HG03575 (cell line): ENCODE data around the gene PIP5KL1.

Experiments used
- ATAC-seq: cut with Tn5 transposase; IDR thresholded peaks from one replicate; pipeline ENCODE4 v1.9.1; 2021; ENCODE audit not compliant: unreplicated experiment, insufficient number of reproducible peaks, low FRiP score; ENCODE audit errors: extremely low read depth

Gene PIP5KL1

DNA sequence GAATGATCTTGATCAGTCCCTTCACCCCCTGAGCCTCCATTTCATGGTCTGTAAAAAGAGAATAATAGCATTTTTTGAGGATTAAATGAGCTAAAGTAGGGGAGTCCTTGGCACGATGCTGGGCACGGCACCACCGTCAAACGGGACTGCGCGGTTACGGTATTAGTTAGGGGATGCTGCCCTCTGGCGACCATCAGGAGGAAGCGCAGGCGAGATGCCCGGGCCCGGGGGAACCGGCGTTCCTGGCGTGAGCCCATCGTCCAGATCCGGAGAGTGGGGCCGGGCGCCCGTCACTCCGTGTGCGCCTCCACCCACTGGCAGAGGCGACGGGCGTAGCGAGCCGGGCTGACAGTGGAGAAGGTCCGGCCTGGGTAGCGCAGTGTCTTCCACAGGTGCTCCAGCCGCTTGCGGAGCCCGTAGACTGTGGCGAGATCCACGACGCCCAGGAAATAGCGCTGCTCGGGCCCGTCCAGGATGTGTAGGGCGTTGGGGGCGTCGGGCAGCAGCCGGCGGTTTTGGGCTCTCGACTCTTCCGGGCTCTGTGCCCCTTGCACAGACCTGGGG lies 8.9 kb downstream of the PIP5KL1 start:
- no peak for ATAC-seq

DNA sequence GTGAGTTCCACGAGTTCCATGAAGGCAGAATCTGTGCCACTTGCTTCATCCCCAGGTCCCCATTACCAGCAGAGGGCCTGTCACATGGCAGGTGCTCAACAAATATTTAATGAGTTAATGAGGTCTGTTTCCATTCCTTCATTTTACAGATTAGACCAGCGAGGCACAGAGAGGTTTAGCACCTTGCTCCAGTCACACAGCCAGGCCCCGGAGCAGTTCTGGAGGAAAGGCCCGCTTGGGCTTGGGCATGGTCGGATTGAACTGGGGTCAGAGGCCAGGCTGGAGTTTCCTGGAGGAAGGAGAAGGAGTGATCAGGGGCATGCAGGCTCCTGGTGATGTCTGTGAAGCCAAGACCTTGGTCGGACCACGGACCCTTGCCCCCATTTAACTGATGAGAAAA lies 9.8 kb downstream of the PIP5KL1 start:
- ATAC-seq, result no peak

DNA sequence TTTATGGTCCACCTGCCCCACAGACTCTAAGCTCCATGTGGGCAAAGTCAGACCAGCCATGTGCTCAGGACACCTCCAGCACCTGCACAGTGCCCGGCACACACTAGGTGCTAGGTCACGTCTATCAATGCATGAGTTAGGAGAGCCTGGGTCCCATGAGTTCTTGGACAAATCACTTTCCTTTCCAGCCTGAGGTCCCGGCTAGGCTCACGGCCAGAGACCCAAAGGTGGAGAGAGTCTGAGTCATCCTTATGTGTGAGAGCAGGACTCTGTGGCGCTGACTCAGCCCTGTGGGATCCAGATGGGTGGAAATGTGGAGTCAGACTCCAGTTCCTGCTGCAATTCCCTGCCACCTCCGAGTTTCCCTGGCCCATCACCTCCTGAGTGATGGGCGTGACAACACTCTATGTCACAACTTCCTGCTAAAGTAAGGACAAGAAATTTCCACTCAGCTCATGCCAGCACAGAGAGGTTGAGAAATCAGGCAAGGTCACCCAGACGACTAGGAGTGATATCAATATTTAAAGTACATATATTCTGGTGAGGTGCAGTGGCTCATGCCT lies 11.2 kb downstream of the PIP5KL1 start:
- ATAC-seq, result no peak

DNA sequence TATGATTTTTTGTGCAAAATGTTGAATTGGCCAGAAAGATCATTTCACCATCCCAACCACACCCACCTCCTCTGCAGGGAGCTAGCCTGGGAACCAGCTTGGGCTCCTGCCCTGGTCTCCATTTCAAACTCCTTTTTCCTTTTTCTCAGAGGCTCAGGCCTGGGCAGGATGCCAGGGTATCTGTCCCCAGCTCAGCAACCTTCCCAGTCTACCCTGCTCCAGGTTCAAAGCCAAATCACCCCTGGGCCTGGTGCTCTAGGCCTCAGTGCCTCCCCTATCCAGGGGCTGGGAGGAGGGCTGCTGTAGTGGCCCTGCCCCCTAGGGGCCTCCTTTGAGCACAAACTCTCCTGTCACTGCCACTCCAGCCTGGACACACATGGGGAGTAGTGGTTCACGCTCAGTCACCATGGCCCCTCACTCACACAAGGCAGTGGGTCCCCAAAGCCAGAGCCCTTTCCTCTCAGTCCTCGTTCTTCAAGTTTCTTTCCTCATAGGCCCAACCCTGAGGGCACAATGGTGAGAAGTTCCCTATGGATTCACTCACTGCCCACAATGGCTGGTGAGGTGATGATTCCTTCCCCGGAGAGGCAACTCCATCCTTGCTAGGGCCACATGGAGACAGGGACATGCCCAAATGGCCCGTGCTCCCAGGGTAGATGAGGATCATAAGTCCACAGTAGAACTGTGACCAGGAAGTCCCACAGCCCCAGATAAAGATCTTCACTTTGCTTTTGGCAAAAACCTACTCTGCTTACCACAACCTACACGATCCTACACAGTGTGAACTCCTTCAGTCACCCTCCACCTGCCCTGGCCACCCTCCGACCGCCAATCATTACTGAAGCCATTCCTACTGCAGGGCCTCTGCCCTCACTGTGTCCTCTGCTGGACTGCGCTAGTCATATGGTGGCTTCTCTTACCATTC lies 12.1 kb downstream of the PIP5KL1 start:
- ATAC-seq, result no peak

DNA sequence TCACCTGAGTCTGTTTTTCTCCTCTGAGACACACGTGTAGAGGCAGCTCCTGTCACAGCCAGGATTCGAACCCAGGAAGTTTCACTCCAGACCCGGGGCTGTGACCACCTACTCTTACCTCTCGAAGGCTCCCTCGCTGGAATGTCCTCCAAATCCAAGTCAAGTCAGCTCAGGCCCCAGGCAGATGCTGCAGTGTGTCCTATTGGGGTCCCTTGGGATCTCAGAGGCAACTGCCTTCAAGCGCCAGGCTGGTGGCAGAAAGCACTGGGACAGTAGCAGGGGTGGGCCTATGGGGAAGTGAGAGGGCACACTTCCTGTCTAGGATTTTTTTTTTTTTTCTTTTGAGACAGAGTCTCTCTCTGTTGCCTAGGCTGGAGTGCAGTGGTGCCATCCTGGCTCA lies 13.0 kb downstream of the PIP5KL1 start:
- no peak for ATAC-seq

DNA sequence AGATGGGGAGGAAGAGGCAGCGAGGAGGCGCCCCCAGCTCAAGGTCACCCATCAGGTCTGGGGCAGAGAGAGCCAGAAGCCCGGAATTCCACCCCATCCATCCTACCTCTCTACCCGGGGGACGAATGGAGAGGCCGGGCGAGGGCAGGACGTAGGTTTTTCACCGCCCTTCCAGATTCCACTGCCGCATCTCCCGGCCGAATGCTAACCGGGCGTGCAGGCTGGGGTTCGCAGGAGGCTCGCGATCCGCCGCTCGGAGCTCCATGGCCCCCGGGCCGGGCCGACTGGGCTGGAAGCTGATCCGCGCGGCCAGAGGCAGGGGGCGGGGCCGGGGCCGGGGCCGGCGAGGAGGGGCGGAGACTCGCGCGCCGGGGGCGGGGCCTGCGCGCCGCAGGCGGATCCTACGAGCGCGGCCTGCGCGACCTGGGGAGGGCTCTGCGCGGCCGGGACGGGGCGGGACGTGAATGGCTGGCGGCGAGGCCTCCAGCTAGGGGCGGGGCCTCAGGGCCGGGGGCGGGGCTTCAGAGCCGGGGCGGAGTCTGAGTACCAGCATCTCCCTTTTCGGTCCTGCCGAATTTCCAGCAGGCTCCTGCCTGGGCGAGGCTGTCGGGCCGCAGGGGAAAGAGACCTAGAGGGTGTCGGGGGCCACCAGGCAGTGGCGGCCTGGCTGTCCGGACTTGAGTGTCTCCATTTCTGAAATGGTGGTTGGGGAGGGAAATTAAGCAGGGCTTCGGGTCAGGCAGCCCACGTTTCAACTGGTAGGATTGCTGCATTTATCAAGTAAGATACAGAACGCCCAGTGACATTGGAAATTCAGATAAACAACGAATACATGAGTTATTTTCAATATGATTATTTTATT lies 13.6 kb downstream of the PIP5KL1 start, which contains the start of gene ST6GALNAC4:
TSS of gene ST6GALNAC4 (minus strand) at position 322 of the 862 bp plus-strand sequence. CDS start 622 bp downstream, outside the sequence.
- no peak for ATAC-seq

DNA sequence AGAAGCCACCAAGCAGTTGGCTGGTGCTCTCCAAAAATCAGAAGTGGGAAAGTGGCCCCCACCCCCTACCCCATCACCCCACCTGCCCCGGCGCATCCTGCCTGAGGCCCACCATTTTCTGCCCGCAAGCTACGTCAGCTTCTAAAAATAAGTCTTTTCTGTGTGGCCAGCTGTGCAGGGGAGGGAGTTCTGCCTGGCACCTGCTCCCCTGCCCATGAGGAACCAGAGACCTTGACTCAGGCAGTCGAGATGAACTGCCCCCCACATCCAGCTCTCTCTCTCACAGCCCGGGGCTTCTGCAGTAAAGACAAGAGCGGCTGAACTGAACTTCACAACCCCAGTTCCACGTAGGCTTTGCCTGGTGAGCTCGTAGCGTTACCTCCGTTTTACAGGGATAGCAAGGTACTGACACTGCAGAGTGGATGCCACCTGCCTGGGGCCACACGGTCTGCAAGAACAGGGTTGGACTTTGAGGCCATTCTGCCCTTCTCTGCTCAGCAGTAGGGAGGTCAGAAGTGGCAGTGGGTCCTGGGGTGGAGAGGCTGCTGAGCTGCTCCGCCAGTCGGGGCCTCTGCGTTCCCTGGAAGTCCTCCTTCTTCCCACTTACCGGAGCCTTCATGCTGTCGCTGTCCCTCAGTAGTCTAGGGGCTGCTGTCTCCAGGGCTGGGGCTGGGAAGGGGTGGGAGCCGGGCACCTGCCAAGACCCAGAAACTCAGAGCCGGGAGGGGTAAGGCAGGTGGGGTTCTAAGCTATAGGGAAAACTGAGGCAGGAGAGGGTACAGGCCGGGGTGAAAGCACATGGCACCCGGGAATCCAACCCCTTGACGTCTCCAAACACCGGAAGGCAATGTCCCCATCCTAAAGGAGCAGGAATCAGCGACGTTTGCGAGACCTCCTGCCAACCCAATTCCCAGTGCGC lies 14.5 kb downstream of the PIP5KL1 start:
- no peak for ATAC-seq

DNA sequence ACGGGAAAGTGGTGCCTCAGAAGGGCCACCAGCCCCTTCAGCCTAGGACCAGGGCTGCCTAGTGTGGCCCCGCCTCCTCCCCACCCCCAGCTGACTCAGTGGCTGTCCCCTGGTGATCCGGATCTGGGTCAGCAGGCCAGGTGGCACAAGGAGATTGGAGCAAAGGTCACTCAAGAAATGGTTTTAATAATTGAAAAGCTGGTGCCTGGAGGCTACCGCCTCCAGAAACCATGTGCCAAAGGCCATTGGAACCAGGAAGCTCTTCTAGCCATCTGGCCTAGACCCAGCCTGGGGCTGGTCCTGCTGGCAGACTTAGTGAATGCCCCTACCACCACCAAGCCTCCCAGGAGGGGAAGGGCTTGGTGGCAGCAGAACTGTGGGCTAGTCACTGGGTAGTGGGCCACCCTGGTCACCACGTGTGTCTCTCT lies 15.2 kb downstream of the PIP5KL1 start:
- no peak for ATAC-seq

DNA sequence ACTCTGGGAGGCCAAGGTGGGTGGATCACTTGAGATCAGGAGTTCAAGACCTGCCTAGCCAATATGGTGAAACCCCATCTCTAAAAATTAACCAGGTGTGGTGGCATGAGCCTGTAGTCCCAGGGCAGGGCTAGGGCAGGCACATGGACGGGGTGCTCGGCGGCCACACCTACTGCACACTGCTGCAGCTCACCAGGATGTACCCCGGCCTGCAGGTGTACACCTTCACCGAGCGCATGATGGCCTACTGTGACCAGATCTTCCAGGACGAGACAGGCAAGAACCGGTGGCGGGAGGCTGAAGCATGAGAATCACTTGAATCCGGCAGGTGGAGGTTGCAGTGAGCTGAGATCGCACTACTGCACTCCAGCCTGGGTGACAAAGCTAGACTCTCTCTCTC lies 16.9 kb downstream of the PIP5KL1 start:
- ATAC-seq, result no peak

DNA sequence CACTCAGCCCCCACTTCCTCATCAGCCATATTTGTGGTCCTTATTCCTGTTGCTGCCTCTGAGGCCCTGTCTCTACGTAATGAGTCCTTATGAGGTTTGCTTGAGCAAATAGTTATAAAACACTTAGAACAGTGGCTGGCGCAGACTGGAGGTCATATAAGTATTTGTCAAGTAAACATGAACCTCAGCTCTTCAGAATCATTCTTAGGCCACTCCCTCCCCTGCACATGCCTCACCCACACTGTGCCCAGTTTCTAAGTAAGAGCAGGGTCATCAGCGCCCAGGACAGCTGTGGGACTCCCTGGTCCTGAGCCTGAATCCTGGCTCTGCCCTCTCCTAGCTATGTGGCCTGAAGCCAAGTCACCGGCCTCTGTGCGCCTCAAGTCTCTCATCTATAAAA lies 17.7 kb downstream of the PIP5KL1 start:
- ATAC-seq, result no peak

DNA sequence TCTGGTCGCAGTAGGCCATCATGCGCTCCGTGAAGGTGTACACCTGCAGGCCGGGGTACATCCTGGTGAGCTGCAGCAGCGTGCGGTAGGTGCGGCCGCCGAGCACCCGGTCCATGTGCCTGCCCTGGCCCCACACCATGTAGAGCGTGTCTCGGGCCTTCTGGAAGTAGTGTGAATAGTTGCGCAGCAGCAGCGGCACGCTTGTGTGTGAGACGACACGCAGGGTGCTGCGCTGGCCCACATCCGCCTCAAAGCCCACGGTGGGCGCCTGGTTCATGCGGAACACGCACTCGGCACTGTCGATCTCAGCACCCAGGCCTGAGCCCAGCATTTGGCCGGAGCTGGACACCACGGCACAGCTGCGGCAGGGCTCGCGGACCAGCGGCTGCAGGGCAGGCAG lies 18.3 kb downstream of the PIP5KL1 start:
- no peak for ATAC-seq

DNA sequence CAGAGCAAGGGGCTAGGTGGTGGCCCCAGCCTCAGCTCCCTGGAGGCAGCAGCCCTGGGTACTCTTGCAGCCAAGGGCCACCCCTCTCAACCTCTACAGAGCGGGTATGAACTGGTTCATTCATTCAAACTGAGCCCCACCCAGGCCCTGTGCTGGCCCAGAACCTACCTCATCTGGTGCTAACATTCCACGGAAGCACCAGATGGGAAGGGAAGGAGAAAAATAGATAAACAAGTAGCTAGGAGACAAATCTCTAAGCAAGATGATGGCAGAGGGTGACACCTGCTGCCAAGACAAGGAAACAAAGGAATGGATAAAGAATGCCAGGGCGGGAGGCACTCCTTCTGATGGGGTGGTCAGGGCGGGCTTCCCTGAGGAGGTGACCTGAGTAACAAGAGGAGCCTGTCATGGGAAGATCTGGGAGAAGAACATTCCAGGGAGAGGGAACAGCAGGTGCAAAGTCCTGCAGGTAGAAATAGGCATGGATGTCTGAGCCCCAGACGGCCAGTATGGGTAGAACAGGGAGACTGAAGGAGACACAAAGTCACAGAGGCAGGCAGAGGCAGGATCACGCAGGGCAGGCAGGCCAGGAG lies 19.9 kb downstream of the PIP5KL1 start:
- ATAC-seq, result no peak

DNA sequence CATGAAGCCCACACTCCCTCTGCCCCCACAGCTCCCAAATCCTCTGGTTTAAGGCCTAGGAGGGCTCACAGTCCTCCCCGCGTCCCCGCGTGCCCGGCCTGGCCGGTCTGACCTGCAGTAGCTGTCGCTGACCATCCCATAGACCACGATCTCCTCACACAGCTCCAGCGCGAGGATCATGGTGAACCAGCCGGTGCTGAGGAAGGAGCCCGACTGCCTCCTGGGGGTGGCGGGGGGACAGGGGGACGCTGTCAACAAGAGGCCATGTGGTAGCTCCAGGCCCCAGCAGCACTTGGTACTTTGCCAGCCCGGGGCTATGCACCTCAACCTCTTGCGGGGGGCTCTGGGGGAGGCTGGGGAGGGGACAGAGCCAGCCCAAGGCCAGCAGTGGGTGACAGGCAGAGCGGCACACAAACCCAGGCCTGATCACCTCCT lies 20.7 kb downstream of the PIP5KL1 start:
- ATAC-seq, result no peak

DNA sequence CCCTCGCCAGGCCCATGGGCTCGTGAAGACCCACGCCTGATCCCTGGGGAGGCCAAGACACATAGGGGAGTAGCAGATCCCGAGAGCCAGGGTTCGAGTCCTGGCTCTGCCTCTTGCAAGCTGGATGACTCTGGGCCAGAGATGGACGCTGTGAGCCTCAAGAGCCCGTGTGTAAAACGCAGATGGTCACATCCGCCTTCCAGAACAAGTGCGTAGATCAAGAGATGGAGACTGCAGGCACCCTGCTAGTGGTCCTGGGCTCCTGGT lies 22.0 kb downstream of the PIP5KL1 start:
- no peak for ATAC-seq

DNA sequence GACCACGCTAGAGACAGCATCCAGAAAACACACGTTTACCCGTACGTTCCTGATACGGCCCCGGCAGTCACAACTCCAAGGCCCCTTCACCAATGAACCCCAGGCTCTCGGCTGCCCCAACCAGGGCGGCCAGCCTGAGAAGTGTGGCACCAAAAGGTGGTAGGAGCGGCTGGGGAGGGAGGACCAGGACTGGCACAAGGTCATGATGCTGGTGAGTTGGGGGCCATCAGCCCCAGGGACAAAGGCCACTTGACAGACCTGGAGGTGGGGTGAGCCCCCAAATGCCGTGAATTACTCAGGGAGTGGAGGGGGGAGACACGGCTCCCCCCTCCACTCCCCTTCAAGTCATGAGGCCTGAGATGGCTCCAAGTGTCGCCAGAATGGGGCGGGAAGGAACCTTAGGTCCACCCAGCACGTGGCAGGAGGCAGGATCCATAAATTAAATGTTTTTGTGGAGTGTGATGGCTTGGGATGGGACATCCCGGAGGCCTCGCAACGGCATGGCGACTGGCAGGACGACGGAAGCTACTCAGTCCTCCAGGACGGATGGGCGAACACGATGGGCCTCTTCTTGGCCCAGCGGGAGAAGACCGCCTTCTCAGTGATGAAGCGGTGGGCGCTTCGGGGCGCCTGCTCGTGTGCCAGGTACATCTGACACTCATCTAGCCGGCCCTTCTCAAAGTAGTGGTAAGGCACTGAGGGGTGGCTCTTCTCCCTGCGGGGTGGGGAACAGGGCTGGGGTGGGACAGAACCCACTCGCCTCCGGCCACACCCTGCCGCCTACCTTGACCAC lies 22.5 kb downstream of the PIP5KL1 start:
- no peak for ATAC-seq

DNA sequence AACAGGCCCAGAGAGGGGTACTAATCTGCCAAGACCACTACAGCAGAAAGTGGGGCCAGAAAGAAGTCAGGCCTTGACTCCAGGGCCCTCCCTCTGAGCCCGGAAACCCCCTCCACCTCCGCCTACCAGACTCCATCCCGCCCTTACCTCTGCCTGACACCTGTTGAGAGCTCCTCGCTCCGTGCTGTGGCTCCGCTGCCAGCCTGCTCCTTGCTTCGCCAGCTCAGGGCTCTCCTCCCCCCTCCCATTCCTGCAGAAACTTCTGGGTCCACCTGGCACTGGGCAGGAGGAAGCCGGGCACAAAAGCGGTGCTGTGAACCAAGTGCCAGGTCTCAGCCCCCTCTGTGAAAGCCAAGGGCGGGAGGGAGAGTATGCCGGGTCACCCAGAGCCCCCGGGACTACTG lies 24.8 kb downstream of the PIP5KL1 start:
- ATAC-seq, result no peak

DNA sequence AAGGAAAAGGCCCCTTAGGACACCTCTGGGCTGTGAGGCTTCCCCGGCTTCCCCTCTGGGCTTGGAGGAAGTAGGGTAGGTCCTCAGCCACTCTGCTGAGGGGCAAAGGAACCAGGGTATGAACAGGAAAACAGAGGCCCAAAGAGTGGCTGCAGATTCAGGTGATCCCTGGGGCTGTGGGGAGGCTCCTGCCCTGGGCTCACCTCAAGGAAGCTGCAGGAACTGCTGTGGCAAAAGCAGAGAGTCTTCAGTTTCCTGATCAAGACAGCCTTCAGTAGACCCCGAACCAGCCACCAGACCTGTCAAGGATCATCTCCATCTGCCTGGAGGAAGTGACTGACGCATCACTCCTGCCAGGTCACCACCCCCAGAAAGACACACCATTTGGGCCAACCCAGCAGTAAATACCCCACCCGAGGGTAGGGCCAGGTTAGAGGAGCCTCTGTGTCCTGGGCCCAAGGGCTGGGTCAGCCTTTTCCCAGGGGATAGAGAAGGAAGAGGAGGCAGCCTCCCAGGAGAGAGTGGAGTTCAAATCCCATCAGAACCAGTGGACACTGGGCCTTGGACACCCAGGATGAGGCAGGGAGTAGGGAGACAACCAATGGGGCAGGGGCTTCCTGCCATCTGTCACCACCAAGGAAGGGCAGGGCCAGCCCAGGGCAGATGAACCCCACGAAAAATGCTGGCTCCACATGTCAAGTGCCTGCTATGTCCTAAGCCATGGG lies 25.4 kb downstream of the PIP5KL1 start:
- no peak for ATAC-seq
